Neuronal stem cell (in vitro differentiated cells): ENCODE data around the gene C4BPA.

ENCODE experiments used
- DNase-seq: peaks from one replicate; pipeline ENCODE4 v3.0.0-alpha.2; 2013; ENCODE audit warnings: low spot score
- H2AFZ ChIP-seq: one replicate; pipeline ENCODE4 v1.6.1; 2013; ENCODE audit warnings: mild to moderate bottlenecking, low read length, inconsistent platforms
- H2AK5ac ChIP-seq: 2 replicates; pipeline ENCODE4 v1.6.1; 2013; ENCODE audit warnings: low read depth, mild to moderate bottlenecking, inconsistent platforms, low read length, moderate library complexity, mixed read lengths
- H2BK120ac ChIP-seq: 2 replicates; pipeline ENCODE4 v1.6.1; 2013; ENCODE audit warnings: low read depth, mild to moderate bottlenecking, inconsistent platforms, low read length, moderate library complexity, mixed read lengths
- H2BK12ac ChIP-seq: one replicate; pipeline ENCODE4 v1.6.1; 2013; ENCODE audit warnings: low read length, inconsistent platforms
- H2BK15ac ChIP-seq: 2 replicates; pipeline ENCODE4 v1.6.1; 2013; ENCODE audit warnings: mild to moderate bottlenecking, low read length, inconsistent platforms, mixed read lengths
- H2BK5ac ChIP-seq: one replicate; pipeline ENCODE4 v1.6.1; 2013; ENCODE audit warnings: inconsistent platforms, mild to moderate bottlenecking, low read length, moderate library complexity
- H3K14ac ChIP-seq: one replicate; pipeline ENCODE4 v1.6.1; 2013; ENCODE audit warnings: low read length, inconsistent platforms
- H3K18ac ChIP-seq: 2 replicates; pipeline ENCODE4 v1.6.1; 2013; ENCODE audit warnings: low read length, inconsistent platforms
- H3K23ac ChIP-seq: 2 replicates; pipeline ENCODE4 v1.6.1; 2013; ENCODE audit warnings: low read depth, mild to moderate bottlenecking, mixed read lengths, low read length, inconsistent platforms; ENCODE audit not compliant: poor library complexity
- H3K27ac ChIP-seq: replicated peaks from 3 replicates; pipeline ENCODE4 v1.5.1; 2013; ENCODE audit warnings: low read length, inconsistent platforms
- H3K27me3 ChIP-seq, 3 experiments: 2 replicates each; pipeline ENCODE4 v1.6.1; 2013; ENCODE audit warnings: low read length in 3 of 3, mild to moderate bottlenecking in 2 of 3, inconsistent platforms in 1 of 3, low read depth in 1 of 3, mixed read lengths in 1 of 3, moderate library complexity in 1 of 3; ENCODE audit not compliant: control insufficient read depth in 3 of 3, insufficient read depth in 3 of 3
- H3K36me3 ChIP-seq, 2 donors: replicated peaks in 1 of 2; 2 replicates each; pipeline ENCODE4 v1.6.1; 2013; ENCODE audit warnings: low read length in 2 of 2; ENCODE audit not compliant: control insufficient read depth in 2 of 2, insufficient read depth in 2 of 2
- H3K4ac ChIP-seq: 2 replicates; pipeline ENCODE4 v1.6.1; 2013; ENCODE audit warnings: inconsistent platforms, mild to moderate bottlenecking, low read length, moderate library complexity
- H3K4me1 ChIP-seq, 2 donors: 1 replicate in 1 of 2; 2 replicates in 1 of 2; pipeline ENCODE4 v1.6.1; 2013; ENCODE audit warnings: low read length in 2 of 2, low read depth in 1 of 2; ENCODE audit not compliant: control insufficient read depth in 2 of 2, insufficient read depth in 1 of 2
- H3K4me2 ChIP-seq: one replicate; pipeline ENCODE4 v1.6.1; 2013; ENCODE audit warnings: mild to moderate bottlenecking, low read length, inconsistent platforms; ENCODE audit not compliant: insufficient read depth, poor library complexity, severe bottlenecking
- H3K4me3 ChIP-seq, 2 donors: 2 replicates each; pipeline ENCODE4 v1.5.1; 2013; ENCODE audit warnings: low read length in 2 of 2, mild to moderate bottlenecking in 2 of 2, inconsistent platforms in 1 of 2, moderate library complexity in 1 of 2
- H3K79me1 ChIP-seq: one replicate; pipeline ENCODE4 v1.6.1; 2013; ENCODE audit warnings: low read depth, mild to moderate bottlenecking, inconsistent platforms, low read length, moderate library complexity
- H3K9ac ChIP-seq: one replicate; pipeline ENCODE4 v1.6.1; 2013; ENCODE audit warnings: mild to moderate bottlenecking, low read depth, low read length, inconsistent platforms; ENCODE audit not compliant: poor library complexity
- H3K9me3 ChIP-seq, 2 donors: replicated peaks in 1 of 2; 2 replicates each; pipeline versions ENCODE3 to v1.6.1; 2013; ENCODE audit warnings: low read length in 2 of 2, mild to moderate bottlenecking in 2 of 2, inconsistent platforms in 1 of 2, low read depth in 1 of 2, mixed read lengths in 1 of 2, moderate library complexity in 1 of 2; ENCODE audit not compliant: control insufficient read depth in 2 of 2, insufficient read depth in 1 of 2
- H4K8ac ChIP-seq: one replicate; pipeline ENCODE4 v1.6.1; 2013; ENCODE audit warnings: low read depth, mild to moderate bottlenecking, inconsistent platforms, low read length, moderate library complexity
- H4K91ac ChIP-seq: one replicate; pipeline ENCODE4 v1.6.1; 2013; ENCODE audit warnings: low read length, low read depth, mild to moderate bottlenecking, inconsistent platforms; ENCODE audit not compliant: poor library complexity
- WGBS, 2 donors: extraction: QIAGEN DNeasy Blood & Tissue Kit; methylation state at CpG; one replicate each; pipeline ENCODE4 v1.1.7; 2013; ENCODE audit warnings: missing lambda C conversion rate in 2 of 2, mixed read lengths in 1 of 2; ENCODE audit not compliant: insufficient read length in 2 of 2, insufficient replicate concordance in 1 of 2; ENCODE audit errors: extremely low coverage in 2 of 2; 5-methylcytosine and 5-hydroxymethylcytosine counted together

The C4BPA gene

DNA sequence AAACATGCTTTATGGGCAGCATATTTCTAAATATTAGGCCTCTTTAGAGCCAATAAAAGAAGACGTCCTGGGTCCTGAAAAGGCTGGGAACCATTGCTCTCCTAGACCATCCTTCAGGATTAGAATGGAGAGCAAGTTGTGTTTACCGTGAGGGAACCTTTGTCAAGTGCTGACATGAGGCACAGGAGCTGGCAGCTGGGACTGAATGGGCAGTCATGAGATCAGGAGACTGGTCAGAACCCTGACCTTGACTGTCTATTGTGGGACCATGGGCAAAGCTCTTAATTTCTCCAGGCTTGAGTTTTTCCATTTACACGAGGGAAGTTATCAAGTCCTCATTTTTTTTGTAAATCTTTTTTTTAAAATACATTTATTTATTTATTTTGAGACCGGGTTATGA, 45.8 kb upstream of the C4BPA start:
- Histone ChIP-seq H2BK15ac (no peak overlapping the region), H3K18ac (no peak overlapping the region), H3K27me3 (peaks cover 0 to 2% (median 0%) of the 10 kb centered on the region in 3 experiments), H2AK5ac (no peak overlapping the region), H2BK12ac (no peak overlapping the region), H2BK120ac (no peak overlapping the region), H3K4ac (no peak overlapping the region), H4K91ac (no peak overlapping the region), H2AFZ (no peak overlapping the region), H3K4me1 (peaks cover 0 to 1% of the 10 kb centered on the region in 2 donors), H3K23ac (no peak overlapping the region), H3K27ac (no peak overlapping the region), H3K9ac (no peak overlapping the region), H3K14ac (no peak overlapping the region), H3K9me3 (no peaks in the 10 kb centered on the region), H4K8ac (no peak overlapping the region), H3K4me2 (no peak overlapping the region), H2BK5ac (no peak overlapping the region), H3K36me3 (no peaks in the 10 kb centered on the region), H3K79me1 (no peaks in the 10 kb centered on the region), H3K4me3 (no peak overlapping the region)
- no peak for DNase-seq
- WGBS, 2 donors, result no CpG with 5 or more reads among the region's 4 CpGs

- Histone ChIP-seq H2BK12ac (no peak overlapping the region), H3K9me3 (no peaks in the 10 kb centered on the region), H2BK5ac (no peak overlapping the region), H2BK120ac (no peak overlapping the region), H2AK5ac (no peak overlapping the region), H2AFZ (no peak overlapping the region), H3K4ac (no peak overlapping the region), H3K9ac (no peak overlapping the region), H3K14ac (no peak overlapping the region), H3K23ac (no peak overlapping the region), H4K8ac (no peak overlapping the region), H2BK15ac (no peak overlapping the region), H3K4me3 (no peak overlapping the region), H3K36me3 (peaks cover 0 to 1% of the 10 kb centered on the region in 2 donors), H4K91ac (no peak overlapping the region), H3K79me1 (no peaks in the 10 kb centered on the region), H3K18ac (no peak overlapping the region), H3K27ac (no peak overlapping the region), H3K4me1 (peaks cover 0 to 1% of the 10 kb centered on the region in 2 donors), H3K27me3 (no peaks in the 10 kb centered on the region), H3K4me2 (no peak overlapping the region)
- no CpG with 5 or more reads among the region's 6 CpGs for WGBS, 2 donors
- DNase-seq, result no peak
Observed at GRCh38 chr1:207058878-207059867, 44.9 kb upstream of the C4BPA start.

- H4K91ac ChIP-seq, result no peak overlapping the region
- no peak overlapping the region for H3K18ac ChIP-seq
- H3K9ac ChIP-seq, result no peak overlapping the region
- no peak overlapping the region for H2AK5ac ChIP-seq
- H4K8ac ChIP-seq, result no peak overlapping the region
- H2BK5ac ChIP-seq, result no peak overlapping the region
- no peak overlapping the region for H3K4me3 ChIP-seq
- H3K36me3 ChIP-seq, result peaks cover 0 to 1% of the 10 kb centered on the region in 2 donors
- H3K14ac ChIP-seq, result no peak overlapping the region
- H3K4me1 ChIP-seq, result peaks cover 0 to 1% of the 10 kb centered on the region in 2 donors
- H2BK120ac ChIP-seq, result no peak overlapping the region
- H3K9me3 ChIP-seq, result no peaks in the 10 kb centered on the region
- no peak overlapping the region for H3K4ac ChIP-seq
- no peaks in the 10 kb centered on the region for H3K27me3 ChIP-seq
- no peak overlapping the region for H3K23ac ChIP-seq
- H3K79me1 ChIP-seq, result no peaks in the 10 kb centered on the region
- H3K4me2 ChIP-seq, result no peak overlapping the region
- H2BK12ac ChIP-seq, result no peak overlapping the region
- no CpG with 5 or more reads among the region's 4 CpGs for WGBS, 2 donors
- DNase-seq, result no peak
- no peak overlapping the region for H2AFZ ChIP-seq
- no peak overlapping the region for H2BK15ac ChIP-seq
- no peak overlapping the region for H3K27ac ChIP-seq
Observed at GRCh38 chr1:207059881-207060280, 44.2 kb upstream of the C4BPA start.

DNA sequence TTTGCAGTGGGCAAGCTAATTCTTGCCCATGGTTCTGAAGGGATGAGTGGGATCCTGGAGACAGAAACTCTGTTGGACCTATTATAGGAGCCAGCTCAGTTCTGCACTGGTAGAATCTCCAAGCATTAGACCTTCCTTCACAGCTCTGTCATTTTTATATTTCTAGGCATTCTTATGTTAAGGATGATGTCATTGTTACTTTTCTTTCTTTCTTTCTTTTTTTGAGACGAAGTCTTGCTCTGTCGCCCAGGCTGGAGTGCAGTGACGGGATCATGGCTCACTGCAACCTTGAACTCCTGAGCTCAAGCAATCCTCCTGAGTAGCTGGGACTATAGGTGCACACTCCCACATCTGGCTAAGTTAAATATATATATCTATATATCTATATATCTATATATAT, 43.4 kb upstream of the C4BPA start:
- H3K4me3 ChIP-seq, result no peak overlapping the region
- H3K23ac ChIP-seq, result no peak overlapping the region
- peaks cover 0 to 1% of the 10 kb centered on the region in 2 donors for H3K36me3 ChIP-seq
- H4K8ac ChIP-seq, result no peak overlapping the region
- H2BK15ac ChIP-seq, result no peak overlapping the region
- DNase-seq, result no peak
- H3K14ac ChIP-seq, result no peak overlapping the region
- no peaks in the 10 kb centered on the region for H3K27me3 ChIP-seq
- no peak overlapping the region for H2BK12ac ChIP-seq
- H4K91ac ChIP-seq, result no peak overlapping the region
- no CpG with 5 or more reads among the region's 3 CpGs for WGBS, 2 donors
- no peaks in the 10 kb centered on the region for H3K79me1 ChIP-seq
- no peaks in the 10 kb centered on the region for H3K9me3 ChIP-seq
- H3K4me1 ChIP-seq, result peaks cover 0 to 1% of the 10 kb centered on the region in 2 donors
- H2AK5ac ChIP-seq, result no peak overlapping the region
- H3K27ac ChIP-seq, result no peak overlapping the region
- no peak overlapping the region for H3K18ac ChIP-seq
- H2BK120ac ChIP-seq, result no peak overlapping the region
- H3K9ac ChIP-seq, result no peak overlapping the region
- H3K4ac ChIP-seq, result no peak overlapping the region
- no peak overlapping the region for H2AFZ ChIP-seq
- no peak overlapping the region for H2BK5ac ChIP-seq
- H3K4me2 ChIP-seq, result no peak overlapping the region
